H9 (cell line): Measurements from ENCODE around the gene TBC1D8. TPM values are rescaled to one million over a fixed set of nuclear protein-coding genes. Genes with fewer than 3 reads are reported as not detected.

ENCODE experiments used
- DNase-seq: peaks from one replicate; pipeline ENCODE4 v3.0.0-alpha.2; 2017
- H2AFZ ChIP-seq: one replicate; pipeline ENCODE4 v1.6.1; 2013; ENCODE audit warnings: mild to moderate bottlenecking, low read length, control low read depth, moderate library complexity
- H2AK5ac ChIP-seq: 2 replicates; pipeline ENCODE4 v1.6.1; 2013; ENCODE audit warnings: low read length, control low read depth, mixed read lengths; ENCODE audit not compliant: insufficient read length
- H2BK120ac ChIP-seq: one replicate; pipeline ENCODE4 v1.6.1; 2013; ENCODE audit warnings: low read depth, mild to moderate bottlenecking, low read length, control low read depth, inconsistent platforms; ENCODE audit not compliant: poor library complexity, severe bottlenecking
- H2BK12ac ChIP-seq: 2 replicates; pipeline ENCODE4 v1.6.1; 2013; ENCODE audit warnings: low read length, control low read depth, mixed read lengths, low read depth; ENCODE audit not compliant: insufficient read length
- H2BK15ac ChIP-seq: 2 replicates; pipeline ENCODE4 v1.6.1; 2013; ENCODE audit warnings: low read depth, low read length, control low read depth
- H2BK20ac ChIP-seq: one replicate; pipeline ENCODE4 v1.6.1; 2013; ENCODE audit warnings: low read depth, mild to moderate bottlenecking, low read length, control low read depth, inconsistent platforms; ENCODE audit not compliant: poor library complexity, severe bottlenecking
- H2BK5ac ChIP-seq: 2 replicates; pipeline ENCODE4 v1.6.1; 2013; ENCODE audit warnings: low read length, control low read depth, mixed read lengths; ENCODE audit not compliant: insufficient read length
- H3K14ac ChIP-seq: 2 replicates; pipeline ENCODE4 v1.6.1; 2013; ENCODE audit warnings: low read length, control low read depth; ENCODE audit not compliant: insufficient read depth
- H3K18ac ChIP-seq: 2 replicates; pipeline ENCODE4 v1.6.1; 2013; ENCODE audit warnings: low read depth, mild to moderate bottlenecking, mixed read lengths, low read length, control low read depth; ENCODE audit not compliant: insufficient read length
- H3K23ac ChIP-seq: 2 replicates; pipeline ENCODE4 v1.6.1; 2013; ENCODE audit warnings: low read length, control low read depth, mixed read lengths, low read depth; ENCODE audit not compliant: insufficient read length
- H3K23me2 ChIP-seq: 2 replicates; pipeline ENCODE4 v1.6.1; 2013; ENCODE audit warnings: low read depth, mild to moderate bottlenecking, mixed read lengths, low read length, control low read depth; ENCODE audit not compliant: insufficient read length, poor library complexity, severe bottlenecking
- H3K27ac ChIP-seq: 2 replicates; pipeline ENCODE4 v1.5.1; 2013; ENCODE audit warnings: low read length, control low read depth, mixed read lengths, low read depth; ENCODE audit not compliant: insufficient read length
- H3K27me3 ChIP-seq: 2 replicates; pipeline ENCODE4 v1.6.1; 2013; ENCODE audit warnings: low read length, control low read depth, inconsistent platforms; ENCODE audit not compliant: insufficient read depth
- H3K4ac ChIP-seq: 2 replicates; pipeline ENCODE4 v1.6.1; 2013; ENCODE audit warnings: low read depth, mild to moderate bottlenecking, control low read depth, inconsistent platforms, low read length, moderate library complexity
- H3K4me1 ChIP-seq: 2 replicates; pipeline ENCODE4 v1.6.1; 2013; ENCODE audit warnings: low read length, control low read depth, inconsistent platforms; ENCODE audit not compliant: insufficient read depth
- H3K4me2 ChIP-seq: 2 replicates; pipeline ENCODE4 v1.6.1; 2013; ENCODE audit warnings: low read length, control low read depth, mixed read lengths; ENCODE audit not compliant: insufficient read length, insufficient read depth
- H3K56ac ChIP-seq: 2 replicates; pipeline ENCODE4 v1.6.1; 2013; ENCODE audit warnings: low read depth, mild to moderate bottlenecking, mixed read lengths, low read length, control low read depth; ENCODE audit not compliant: insufficient read length
- H3K79me1 ChIP-seq: 2 replicates; pipeline ENCODE4 v1.6.1; 2013; ENCODE audit warnings: low read depth, mild to moderate bottlenecking, moderate library complexity, low read length, control low read depth, inconsistent platforms; ENCODE audit not compliant: insufficient read depth, poor library complexity, severe bottlenecking
- H3K79me2 ChIP-seq: 2 replicates; pipeline ENCODE4 v1.6.1; 2013; ENCODE audit warnings: low read length, control low read depth, inconsistent platforms; ENCODE audit not compliant: insufficient read depth
- H3K9ac ChIP-seq: 2 replicates; pipeline ENCODE4 v1.6.1; 2013; ENCODE audit warnings: low read length, control low read depth, mixed read lengths; ENCODE audit not compliant: insufficient read length; ENCODE audit errors: extremely low read depth
- H3K9me3 ChIP-seq: one replicate; pipeline ENCODE4 v1.6.1; 2013; ENCODE audit warnings: low read depth, low read length, inconsistent platforms; ENCODE audit not compliant: control insufficient read depth
- H3T11ph ChIP-seq: one replicate; pipeline ENCODE4 v1.6.1; 2013; ENCODE audit warnings: mild to moderate bottlenecking, low read length, control low read depth, inconsistent platforms
- H4K20me1 ChIP-seq: one replicate; pipeline ENCODE4 v1.6.1; 2013; ENCODE audit not compliant: control insufficient read depth, insufficient read length, insufficient read depth
- H4K5ac ChIP-seq: 2 replicates; pipeline ENCODE4 v1.6.1; 2013; ENCODE audit warnings: low read depth, mild to moderate bottlenecking, mixed read lengths, low read length, control low read depth; ENCODE audit not compliant: insufficient read length
- H4K8ac ChIP-seq: replicated peaks from 2 replicates; pipeline ENCODE4 v1.6.1; 2013; ENCODE audit warnings: low read length, control low read depth, mixed read lengths, low read depth; ENCODE audit not compliant: insufficient read length
- H4K91ac ChIP-seq: 2 replicates; pipeline ENCODE4 v1.6.1; 2013; ENCODE audit warnings: low read depth, mild to moderate bottlenecking, moderate library complexity, mixed read lengths, low read length, control low read depth; ENCODE audit not compliant: insufficient read length
- H3K27ac Mint-ChIP-seq, 3 experiments: 2 replicates in 2 of 3; 3 replicates in 1 of 3; pipeline ENCODE4 v1.8.0; 2020 to 2021; ENCODE audit warnings: mixed read lengths in 3 of 3, mild to moderate bottlenecking in 1 of 3, moderate library complexity in 1 of 3
- H3K27me3 Mint-ChIP-seq: 2 replicates; pipeline ENCODE4 v1.8.0; 2021; ENCODE audit warnings: low read depth, mild to moderate bottlenecking, moderate library complexity, mixed read lengths
- H3K36me3 Mint-ChIP-seq, 3 experiments: 2 replicates in 2 of 3; 3 replicates in 1 of 3; pipeline ENCODE4 v1.8.0; 2020 to 2021; ENCODE audit warnings: low read depth in 3 of 3, mixed read lengths in 3 of 3; ENCODE audit not compliant: insufficient read depth in 1 of 3
- H3K4me1 Mint-ChIP-seq, 2 experiments: 2 replicates each; pipeline ENCODE4 v1.8.0; 2020; ENCODE audit warnings: mixed read lengths in 2 of 2
- H3K4me3 Mint-ChIP-seq, 2 experiments: 2 replicates in 1 of 2; 3 replicates in 1 of 2; pipeline ENCODE4 v1.8.0; 2020 to 2021; ENCODE audit warnings: mild to moderate bottlenecking in 2 of 2, mixed read lengths in 2 of 2, moderate library complexity in 1 of 2
- H3K9me3 Mint-ChIP-seq, 2 experiments: 2 replicates in 1 of 2; 3 replicates in 1 of 2; pipeline ENCODE4 v1.8.0; 2020; ENCODE audit warnings: mild to moderate bottlenecking in 2 of 2, mixed read lengths in 2 of 2, moderate library complexity in 1 of 2
- WGBS: extraction: QIAGEN DNeasy Blood & Tissue Kit; methylation state at CpG from one replicate; pipeline ENCODE4 v1.1.7; 2013; ENCODE audit warnings: missing lambda C conversion rate, low lambda C conversion rate, mixed read lengths; ENCODE audit not compliant: insufficient read length; ENCODE audit errors: extremely low coverage; 5-methylcytosine and 5-hydroxymethylcytosine counted together
- total RNA-seq: library from RNA; stranded (reverse); gene quantifications from 2 replicates; pipeline ENCODE4 v1.2.1, GENCODE V29; 2021
- TF ChIP-seq, protein P1 (sequence below): fragments of 200-600 bp; sonication (generic); conservative IDR thresholded peaks from 3 replicates; pipeline ENCODE4 v1.8.0; 2021; ENCODE audit warnings: antibody characterized with exemption, mild to moderate bottlenecking

Gene TBC1D8
- total RNA-seq, 1 experiment from 2014 or later = 16.6 TPM

DNA sequence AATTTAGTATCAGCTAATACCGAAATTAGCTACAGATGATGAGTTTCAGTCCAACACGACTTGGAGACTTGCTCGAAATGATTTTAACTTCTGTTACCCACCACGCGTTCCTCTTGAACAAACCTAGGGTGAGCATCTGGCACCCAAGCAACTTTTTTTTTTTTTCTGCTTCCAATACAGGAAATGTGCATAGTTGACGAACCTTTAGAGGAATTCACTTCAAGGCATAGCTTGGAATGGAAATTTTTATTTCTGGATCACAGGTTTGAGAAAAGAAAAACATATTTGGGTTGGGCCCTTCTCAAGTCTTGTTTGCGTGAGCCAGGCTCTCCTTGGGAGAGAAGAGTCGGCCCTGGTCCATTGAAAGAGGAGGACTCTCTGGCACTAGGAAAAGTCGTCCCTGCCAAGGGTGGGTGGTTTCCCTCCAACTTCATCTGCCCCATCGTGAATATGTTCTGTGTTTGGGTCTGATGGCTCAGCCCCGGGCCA is 186.5 kb downstream of the TBC1D8 start:
- DNase-seq = no peak
- TF ChIP-seq, protein P1, sequence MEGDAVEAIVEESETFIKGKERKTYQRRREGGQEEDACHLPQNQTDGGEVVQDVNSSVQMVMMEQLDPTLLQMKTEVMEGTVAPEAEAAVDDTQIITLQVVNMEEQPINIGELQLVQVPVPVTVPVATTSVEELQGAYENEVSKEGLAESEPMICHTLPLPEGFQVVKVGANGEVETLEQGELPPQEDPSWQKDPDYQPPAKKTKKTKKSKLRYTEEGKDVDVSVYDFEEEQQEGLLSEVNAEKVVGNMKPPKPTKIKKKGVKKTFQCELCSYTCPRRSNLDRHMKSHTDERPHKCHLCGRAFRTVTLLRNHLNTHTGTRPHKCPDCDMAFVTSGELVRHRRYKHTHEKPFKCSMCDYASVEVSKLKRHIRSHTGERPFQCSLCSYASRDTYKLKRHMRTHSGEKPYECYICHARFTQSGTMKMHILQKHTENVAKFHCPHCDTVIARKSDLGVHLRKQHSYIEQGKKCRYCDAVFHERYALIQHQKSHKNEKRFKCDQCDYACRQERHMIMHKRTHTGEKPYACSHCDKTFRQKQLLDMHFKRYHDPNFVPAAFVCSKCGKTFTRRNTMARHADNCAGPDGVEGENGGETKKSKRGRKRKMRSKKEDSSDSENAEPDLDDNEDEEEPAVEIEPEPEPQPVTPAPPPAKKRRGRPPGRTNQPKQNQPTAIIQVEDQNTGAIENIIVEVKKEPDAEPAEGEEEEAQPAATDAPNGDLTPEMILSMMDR = no peak
- no peaks in the 10 kb centered on the region for H3K79me2 ChIP-seq
- H3K27ac ChIP-seq = no peak overlapping the region
- no peaks in the 10 kb centered on the region for H3K9me3 ChIP-seq
- H2BK12ac ChIP-seq = no peak overlapping the region
- Mint-ChIP-seq H3K27me3 (no peaks in the 10 kb centered on the region; the same call in 1 of the 2 replicates), H3K27ac (no peak overlapping the region), H3K4me1 (peaks cover 9 to 13% of the 10 kb centered on the region in 2 experiments; a peak in 3 of 4 replicates), H3K36me3 (no peaks in the 10 kb centered on the region), H3K9me3 (no peaks in the 10 kb centered on the region), H3K4me3 (no peak overlapping the region)
- no peak overlapping the region for H4K8ac ChIP-seq
- no peak overlapping the region for H3K4me2 ChIP-seq
- H2BK5ac ChIP-seq = no peak overlapping the region
- no peak overlapping the region for H2BK20ac ChIP-seq
- H3K56ac ChIP-seq = no peak overlapping the region
- H3K23ac ChIP-seq = no peak overlapping the region
- no peak overlapping the region for H3K9ac ChIP-seq
- no peak overlapping the region for H3K4ac ChIP-seq
- no peak overlapping the region for H3T11ph ChIP-seq
- no CpG with 5 or more reads among the region's 11 CpGs for WGBS
- no peak overlapping the region for H2BK120ac ChIP-seq
- no peak overlapping the region for H2BK15ac ChIP-seq
- H3K27me3 ChIP-seq = no peaks in the 10 kb centered on the region
- no peaks in the 10 kb centered on the region for H3K4me1 ChIP-seq
- no peaks in the 10 kb centered on the region for H3K23me2 ChIP-seq
- no peak overlapping the region for H4K5ac ChIP-seq
- H2AFZ ChIP-seq = no peak overlapping the region
- H2AK5ac ChIP-seq = no peak overlapping the region
- no peaks in the 10 kb centered on the region for H4K20me1 ChIP-seq
- no peaks in the 10 kb centered on the region for H3K79me1 ChIP-seq
- H3K18ac ChIP-seq = no peak overlapping the region
- H4K91ac ChIP-seq = no peak overlapping the region
- no peak overlapping the region; the same call in 1 of the 2 replicates for H3K14ac ChIP-seq
